Naive thymus-derived CD8-positive, alpha-beta T cell (primary cell): ENCODE data around the gene ZNF280D. TPM values are rescaled to one million over a fixed set of nuclear protein-coding genes. Genes with fewer than 3 reads are reported as not detected.

Experiments used
- ATAC-seq, 2 donors: fragments of 150-1000 bp; cut with Tn5 transposase in 1 of 2; sonication (Bioruptor Pico), chemical (Tn5 transposase) in 1 of 2; 1 replicate in 1 of 2; 2 replicates in 1 of 2; pipeline ENCODE4 v1.10.0; 2021; ENCODE audit warnings: mild to moderate bottlenecking in 2 of 2, moderate library complexity in 2 of 2
- POLR2A ChIA-PET: fragments of 350-600 bp; sonication (Branson Sonifier 250); formaldehyde crosslinking; loops from one replicate; lab custom pipeline; 2021; ENCODE audit warnings: antibody characterized with exemption; lab: Charles Lee
- DNase-seq, 10 donors: peaks; one replicate each; pipeline versions ENCODE4 v3.0.0 to v3.0.0-alpha.2; 2020 to 2022
- H3K27ac Mint-ChIP-seq, 10 donors: one replicate each; pipeline ENCODE4 v1.8.0; 2020 to 2022; ENCODE audit warnings: mild to moderate bottlenecking in 10 of 10, mixed read lengths in 10 of 10, moderate library complexity in 4 of 10, inconsistent platforms in 1 of 10
- H3K27me3 Mint-ChIP-seq, 5 donors: one replicate each; pipeline ENCODE4 v1.8.0; 2021 to 2022; ENCODE audit warnings: mixed read lengths in 5 of 5
- H3K36me3 Mint-ChIP-seq, 3 donors: one replicate each; pipeline ENCODE4 v1.8.0; 2020 to 2022; ENCODE audit warnings: mixed read lengths in 3 of 3, mild to moderate bottlenecking in 2 of 3, inconsistent platforms in 1 of 3
- H3K4me1 Mint-ChIP-seq, 4 donors: one replicate each; pipeline ENCODE4 v1.8.0; 2021 to 2022; ENCODE audit warnings: mixed read lengths in 4 of 4
- H3K4me3 Mint-ChIP-seq, 10 donors: one replicate each; pipeline ENCODE4 v1.8.0; 2020 to 2022; ENCODE audit warnings: mild to moderate bottlenecking in 10 of 10, mixed read lengths in 10 of 10, moderate library complexity in 6 of 10, inconsistent platforms in 1 of 10
- H3K9me3 Mint-ChIP-seq, 9 donors: one replicate each; pipeline ENCODE4 v1.8.0; 2020 to 2022; ENCODE audit warnings: mixed read lengths in 9 of 9, mild to moderate bottlenecking in 3 of 9, inconsistent platforms in 1 of 9, moderate library complexity in 1 of 9
- polyA plus RNA-seq, 3 donors: library from polyadenylated mRNA; unstranded; fragments of 300-500 nt; fragmentation: Illumina TruSeq; gene quantifications; one replicate each; pipeline ENCODE4 v1.2.3, GENCODE V29; 2021
- total RNA-seq, 8 experiments: library from RNA in 2 of 8; stranded (reverse) in 2 of 8; gene quantifications; one replicate each; pipeline ENCODE4 v1.2.3 and lab custom pipeline; 2021 to 2026

Gene ZNF280D
- total and polyA plus RNA-seq, 5 experiments from 2014 or later = 10.6 to 51.1 (median 14.4) TPM

GRCh38 chr15:56690733-56691132, 42.6 kb downstream of the ZNF280D start:
- H3K27me3 Mint-ChIP-seq = no peaks in the 10 kb centered on the region
- H3K36me3 Mint-ChIP-seq = peaks cover 0 to 40% (median 15%) of the 10 kb centered on the region in 3 donors
- H3K4me1 Mint-ChIP-seq = peaks cover 0 to 4% (median 0%) of the 10 kb centered on the region in 4 donors
- no peak for ATAC-seq
- no peak overlapping the region for H3K27ac Mint-ChIP-seq
- no peak overlapping the region for H3K4me3 Mint-ChIP-seq
- POLR2A ChIA-PET = no interaction called here
- no peak for DNase-seq
- no peaks in the 10 kb centered on the region for H3K9me3 Mint-ChIP-seq

- no peaks in the 10 kb centered on the region for H3K27me3 Mint-ChIP-seq
- no peak for DNase-seq
- H3K9me3 Mint-ChIP-seq = no peaks in the 10 kb centered on the region
- H3K36me3 Mint-ChIP-seq = peaks cover 0 to 30% (median 10%) of the 10 kb centered on the region in 3 donors
- ATAC-seq = no peak
- no peak overlapping the region for H3K27ac Mint-ChIP-seq
- POLR2A ChIA-PET = no interaction called here
- H3K4me1 Mint-ChIP-seq = peaks cover 0 to 4% (median 0%) of the 10 kb centered on the region in 4 donors
- H3K4me3 Mint-ChIP-seq = no peak overlapping the region
Observed at GRCh38 chr15:56683908-56684307, 49.4 kb downstream of the ZNF280D start.

GRCh38 chr15:56681113-56681512, 52.2 kb downstream of the ZNF280D start:
- Mint-ChIP-seq H3K4me3 (no peak overlapping the region), H3K9me3 (no peaks in the 10 kb centered on the region), H3K27me3 (no peaks in the 10 kb centered on the region), H3K36me3 (peaks cover 3 to 38% (median 14%) of the 10 kb centered on the region in 3 donors), H3K4me1 (peaks cover 0 to 2% (median under 1%) of the 10 kb centered on the region in 4 donors), H3K27ac (no peak overlapping the region)
- POLR2A ChIA-PET = no interaction called here
- ATAC-seq = no peak
- DNase-seq = no peak

- Mint-ChIP-seq H3K4me3 (no peak overlapping the region), H3K9me3 (no peaks in the 10 kb centered on the region), H3K36me3 (peaks cover 10 to 49% (median 26%) of the 10 kb centered on the region in 3 donors), H3K27ac (no peak overlapping the region), H3K4me1 (peaks cover 0 to 2% (median 0%) of the 10 kb centered on the region in 4 donors), H3K27me3 (no peaks in the 10 kb centered on the region)
- POLR2A ChIA-PET = no interaction called here
- DNase-seq = no peak
- no peak for ATAC-seq
Observed at GRCh38 chr15:56679225-56679624, 54.1 kb downstream of the ZNF280D start.

GRCh38 chr15:56678571-56678970, 54.7 kb downstream of the ZNF280D start:
- Mint-ChIP-seq H3K27ac (no peak overlapping the region), H3K36me3 (peaks cover 10 to 54% (median 26%) of the 10 kb centered on the region in 3 donors), H3K4me1 (peaks cover 0 to 5% (median under 1%) of the 10 kb centered on the region in 4 donors), H3K4me3 (no peak overlapping the region), H3K27me3 (no peaks in the 10 kb centered on the region), H3K9me3 (no peaks in the 10 kb centered on the region)
- POLR2A ChIA-PET = no interaction called here
- ATAC-seq = no peak
- no peak for DNase-seq

GRCh38 chr15:56677271-56677670, 56.0 kb downstream of the ZNF280D start:
- Mint-ChIP-seq H3K27me3 (no peaks in the 10 kb centered on the region), H3K27ac (no peak overlapping the region), H3K9me3 (no peaks in the 10 kb centered on the region), H3K36me3 (peaks cover 10 to 65% (median 33%) of the 10 kb centered on the region in 3 donors), H3K4me1 (peaks cover 0 to 7% (median under 1%) of the 10 kb centered on the region in 4 donors), H3K4me3 (no peak overlapping the region)
- no peak for DNase-seq
- POLR2A ChIA-PET = interaction anchor here (0.6 kb wide), 1 partner anchor 52 kb away, joined by 4 read pairs; no protein-coding TSS in a partner anchor
- no peak for ATAC-seq

- POLR2A ChIA-PET = no interaction called here
- ATAC-seq = no peak
- no peak for DNase-seq
- Mint-ChIP-seq H3K4me1 (peaks cover 0 to 7% (median under 1%) of the 10 kb centered on the region in 4 donors), H3K36me3 (peaks cover 10 to 69% (median 44%) of the 10 kb centered on the region in 3 donors), H3K27me3 (no peaks in the 10 kb centered on the region), H3K9me3 (no peaks in the 10 kb centered on the region), H3K27ac (no peak overlapping the region), H3K4me3 (no peak overlapping the region)
Observed at GRCh38 chr15:56675930-56676329, 57.4 kb downstream of the ZNF280D start.

GRCh38 chr15:56674857-56675256, 58.5 kb downstream of the ZNF280D start:
- POLR2A ChIA-PET = no interaction called here
- DNase-seq (no peak), ATAC-seq (no peak)
- Mint-ChIP-seq H3K27me3 (no peaks in the 10 kb centered on the region), H3K36me3 (peaks cover 10 to 71% (median 42%) of the 10 kb centered on the region in 3 donors), H3K27ac (no peak overlapping the region), H3K9me3 (no peaks in the 10 kb centered on the region), H3K4me1 (peaks cover 0 to 7% (median under 1%) of the 10 kb centered on the region in 4 donors), H3K4me3 (no peak overlapping the region)

GRCh38 chr15:56672721-56673120, 60.6 kb downstream of the ZNF280D start:
- H3K27me3 Mint-ChIP-seq = no peaks in the 10 kb centered on the region
- peaks cover 10 to 71% (median 45%) of the 10 kb centered on the region in 3 donors for H3K36me3 Mint-ChIP-seq
- no peaks in the 10 kb centered on the region for H3K9me3 Mint-ChIP-seq
- peaks cover 0 to 7% (median under 1%) of the 10 kb centered on the region in 4 donors for H3K4me1 Mint-ChIP-seq
- no peak overlapping the region for H3K27ac Mint-ChIP-seq
- POLR2A ChIA-PET = no interaction called here
- no peak overlapping the region for H3K4me3 Mint-ChIP-seq
- DNase-seq = no peak
- no peak for ATAC-seq

- Mint-ChIP-seq H3K27ac (no peak overlapping the region), H3K4me3 (no peak overlapping the region), H3K36me3 (peaks cover 27 to 74% (median 51%) of the 10 kb centered on the region in 3 donors), H3K4me1 (peaks cover 0 to 2% (median 0%) of the 10 kb centered on the region in 4 donors), H3K9me3 (no peaks in the 10 kb centered on the region), H3K27me3 (no peaks in the 10 kb centered on the region)
- no peak for ATAC-seq
- DNase-seq = no peak
- POLR2A ChIA-PET = no interaction called here
Observed at GRCh38 chr15:56667517-56667916, 65.8 kb downstream of the ZNF280D start.

GRCh38 chr15:56660943-56661342, 72.4 kb downstream of the ZNF280D start:
- Mint-ChIP-seq H3K4me1 (peaks cover 0 to 2% (median 0%) of the 10 kb centered on the region in 4 donors), H3K27ac (no peak overlapping the region), H3K36me3 (peaks cover 41 to 72% (median 50%) of the 10 kb centered on the region in 3 donors)

GRCh38 chr15:56659197-56659596, 74.1 kb downstream of the ZNF280D start:
- Mint-ChIP-seq H3K4me1 (peaks cover 0 to 2% (median 0%) of the 10 kb centered on the region in 4 donors), H3K36me3 (peaks cover 29 to 67% (median 36%) of the 10 kb centered on the region in 3 donors), H3K4me3 (no peak overlapping the region), H3K27ac (no peak overlapping the region), H3K27me3 (no peaks in the 10 kb centered on the region), H3K9me3 (no peaks in the 10 kb centered on the region)
- POLR2A ChIA-PET = no interaction called here
- DNase-seq (no peak), ATAC-seq (no peak)

More at GRCh38 chr15:56660943-56661342, 72.4 kb downstream of the ZNF280D start:
- H3K27me3 Mint-ChIP-seq = no peaks in the 10 kb centered on the region
- DNase-seq (no peak), ATAC-seq (no peak)
- H3K9me3 Mint-ChIP-seq = no peaks in the 10 kb centered on the region
- no peak overlapping the region for H3K4me3 Mint-ChIP-seq
- POLR2A ChIA-PET = no interaction called here

- Mint-ChIP-seq H3K36me3 (peaks cover 14 to 64% (median 35%) of the 10 kb centered on the region in 3 donors), H3K9me3 (no peaks in the 10 kb centered on the region), H3K4me3 (no peak overlapping the region), H3K27ac (no peak overlapping the region), H3K27me3 (no peaks in the 10 kb centered on the region), H3K4me1 (no peaks in the 10 kb centered on the region)
- POLR2A ChIA-PET = no interaction called here
- DNase-seq (no peak), ATAC-seq (no peak)
Observed at GRCh38 chr15:56654624-56655023, 78.7 kb downstream of the ZNF280D start.

- Mint-ChIP-seq H3K9me3 (no peaks in the 10 kb centered on the region), H3K27ac (no peak overlapping the region), H3K4me3 (no peak overlapping the region), H3K4me1 (no peaks in the 10 kb centered on the region), H3K36me3 (peaks cover 14 to 63% (median 38%) of the 10 kb centered on the region in 3 donors), H3K27me3 (no peaks in the 10 kb centered on the region)
- POLR2A ChIA-PET = no interaction called here
- DNase-seq (no peak), ATAC-seq (no peak)
Observed at GRCh38 chr15:56654216-56654615, 79.1 kb downstream of the ZNF280D start.
